Activated CD8-positive, alpha-beta T cell treated with anti-CD3 and anti-CD28 coated beads for 36 hours (primary cell): ENCODE results near the gene URI1. TPM values are rescaled to one million over a fixed set of nuclear protein-coding genes. Genes with fewer than 3 reads are reported as not detected.

Experiments used
- ATAC-seq: fragments of 200-7000 bp; cut with Tn5 transposase; one replicate; pipeline ENCODE4 v1.10.0; 2021; ENCODE audit warnings: mild to moderate bottlenecking, moderate library complexity
- CTCF ChIA-PET: fragments of 350-600 bp; sonication (Branson Sonifier 250); formaldehyde crosslinking; loops from one replicate; lab custom pipeline; 2021; ENCODE audit warnings: antibody characterized with exemption; lab: Charles Lee
- POLR2A ChIA-PET: fragments of 350-600 bp; sonication (Branson Sonifier 250); formaldehyde crosslinking; loops from one replicate; lab custom pipeline; 2021; ENCODE audit warnings: antibody characterized with exemption; lab: Charles Lee
- DNase-seq: peaks from one replicate; pipeline ENCODE4 v3.0.0-alpha.2; 2020
- H3K27ac Mint-ChIP-seq: one replicate; pipeline ENCODE4 v1.8.0; 2021; ENCODE audit warnings: mild to moderate bottlenecking, mixed read lengths
- H3K27me3 Mint-ChIP-seq: one replicate; pipeline ENCODE4 v1.8.0; 2021; ENCODE audit warnings: mixed read lengths
- H3K36me3 Mint-ChIP-seq: one replicate; pipeline ENCODE4 v1.8.0; 2021; ENCODE audit warnings: low read depth, mixed read lengths
- H3K4me1 Mint-ChIP-seq: one replicate; pipeline ENCODE4 v1.8.0; 2021; ENCODE audit warnings: low read depth, mixed read lengths
- H3K4me3 Mint-ChIP-seq: one replicate; pipeline ENCODE4 v1.8.0; 2021; ENCODE audit warnings: mild to moderate bottlenecking, moderate library complexity, mixed read lengths
- H3K9me3 Mint-ChIP-seq: one replicate; pipeline ENCODE4 v1.8.0; 2021; ENCODE audit warnings: mixed read lengths
- intact Hi-C: fragments of 100-400 bp; cut with micrococcal nuclease; formaldehyde crosslinking; loops from one replicate; pipeline ENCODE4 v1.10.0; 2022
- total RNA-seq, 2 experiments: library from RNA; stranded (reverse); gene quantifications; one replicate each; pipeline ENCODE4 v1.2.3, GENCODE V29; 2021
- TF ChIP-seq, protein P1 (sequence below): fragments of 200-600 bp; IDR thresholded peaks from one replicate; pipeline ENCODE4 v1.8.0; 2022; ENCODE audit warnings: antibody characterized with exemption, mild to moderate bottlenecking

URI1 gene, protein sequence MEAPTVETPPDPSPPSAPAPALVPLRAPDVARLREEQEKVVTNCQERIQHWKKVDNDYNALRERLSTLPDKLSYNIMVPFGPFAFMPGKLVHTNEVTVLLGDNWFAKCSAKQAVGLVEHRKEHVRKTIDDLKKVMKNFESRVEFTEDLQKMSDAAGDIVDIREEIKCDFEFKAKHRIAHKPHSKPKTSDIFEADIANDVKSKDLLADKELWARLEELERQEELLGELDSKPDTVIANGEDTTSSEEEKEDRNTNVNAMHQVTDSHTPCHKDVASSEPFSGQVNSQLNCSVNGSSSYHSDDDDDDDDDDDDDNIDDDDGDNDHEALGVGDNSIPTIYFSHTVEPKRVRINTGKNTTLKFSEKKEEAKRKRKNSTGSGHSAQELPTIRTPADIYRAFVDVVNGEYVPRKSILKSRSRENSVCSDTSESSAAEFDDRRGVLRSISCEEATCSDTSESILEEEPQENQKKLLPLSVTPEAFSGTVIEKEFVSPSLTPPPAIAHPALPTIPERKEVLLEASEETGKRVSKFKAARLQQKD
- total RNA-seq: 10 to 100 TPM; 65.5 to 71.1 TPM

DNA sequence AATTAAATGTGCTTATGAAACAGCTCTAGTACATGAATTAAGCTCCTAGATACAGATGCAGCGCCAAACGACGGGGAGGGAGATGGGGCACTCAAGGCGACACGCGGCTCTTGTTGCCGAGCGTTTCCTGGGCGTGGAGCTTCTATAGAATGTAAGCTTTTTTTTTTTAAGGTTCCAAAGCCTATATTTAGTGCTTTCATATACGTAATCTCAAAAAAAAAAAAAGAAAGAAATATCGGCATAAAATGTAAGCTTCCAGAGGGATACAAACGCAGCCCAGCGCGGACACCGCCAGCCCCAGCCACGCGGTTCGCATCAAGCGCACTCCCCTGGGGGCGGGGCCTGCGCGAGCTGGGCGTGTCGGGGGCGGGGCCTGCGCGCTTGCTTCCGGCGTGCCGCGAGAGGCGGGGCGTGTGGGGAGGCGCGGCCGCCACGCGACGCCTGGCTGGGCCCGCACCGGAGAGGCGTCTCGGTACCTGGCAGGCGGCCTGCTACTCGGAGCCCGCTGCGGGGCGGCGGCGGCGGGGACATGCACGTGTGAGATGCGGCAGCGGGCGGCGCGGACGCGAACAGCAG is at the start of gene URI1:
URI1 (plus strand) TSS at position 412 of the 576 bp plus-strand sequence. CDS start 309 bp downstream, outside the sequence.
- no peaks in the 10 kb centered on the region for H3K27me3 Mint-ChIP-seq

DNA sequence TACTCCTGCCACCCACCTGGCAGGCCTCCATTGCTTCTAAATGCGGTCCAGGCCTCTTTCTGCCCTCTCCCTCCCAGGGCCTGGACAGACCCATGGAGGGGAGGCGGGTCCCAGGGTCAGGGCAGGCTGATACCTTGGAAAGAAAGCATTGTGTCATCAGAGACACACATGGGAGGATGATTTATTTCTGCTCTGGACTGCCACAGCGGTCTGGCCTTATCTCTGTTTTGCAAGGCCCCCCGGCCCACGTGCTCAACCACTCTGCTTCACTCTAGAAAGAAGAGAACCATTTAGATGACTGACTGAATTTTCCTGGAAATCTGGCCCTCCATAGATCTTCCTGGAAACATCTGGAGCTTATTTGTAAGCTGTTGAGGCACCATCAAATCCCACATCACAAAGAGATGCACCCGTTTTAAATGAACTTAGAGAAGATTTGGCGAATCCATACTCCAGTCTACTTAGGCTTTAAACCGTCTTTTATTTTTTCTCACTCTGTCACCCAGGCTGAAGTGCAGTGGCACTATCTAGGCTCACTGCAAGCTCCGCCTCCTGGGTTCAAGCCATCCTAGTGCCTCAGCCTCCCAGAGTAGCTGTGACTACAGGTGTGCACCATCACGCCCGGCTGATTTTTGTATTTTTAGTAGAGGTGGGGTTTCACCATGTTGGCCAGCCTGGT is 48.3 kb upstream of the URI1 start:
- TF ChIP-seq, protein P1, sequence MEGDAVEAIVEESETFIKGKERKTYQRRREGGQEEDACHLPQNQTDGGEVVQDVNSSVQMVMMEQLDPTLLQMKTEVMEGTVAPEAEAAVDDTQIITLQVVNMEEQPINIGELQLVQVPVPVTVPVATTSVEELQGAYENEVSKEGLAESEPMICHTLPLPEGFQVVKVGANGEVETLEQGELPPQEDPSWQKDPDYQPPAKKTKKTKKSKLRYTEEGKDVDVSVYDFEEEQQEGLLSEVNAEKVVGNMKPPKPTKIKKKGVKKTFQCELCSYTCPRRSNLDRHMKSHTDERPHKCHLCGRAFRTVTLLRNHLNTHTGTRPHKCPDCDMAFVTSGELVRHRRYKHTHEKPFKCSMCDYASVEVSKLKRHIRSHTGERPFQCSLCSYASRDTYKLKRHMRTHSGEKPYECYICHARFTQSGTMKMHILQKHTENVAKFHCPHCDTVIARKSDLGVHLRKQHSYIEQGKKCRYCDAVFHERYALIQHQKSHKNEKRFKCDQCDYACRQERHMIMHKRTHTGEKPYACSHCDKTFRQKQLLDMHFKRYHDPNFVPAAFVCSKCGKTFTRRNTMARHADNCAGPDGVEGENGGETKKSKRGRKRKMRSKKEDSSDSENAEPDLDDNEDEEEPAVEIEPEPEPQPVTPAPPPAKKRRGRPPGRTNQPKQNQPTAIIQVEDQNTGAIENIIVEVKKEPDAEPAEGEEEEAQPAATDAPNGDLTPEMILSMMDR: no peak
- no peaks in the 10 kb centered on the region for H3K4me1 Mint-ChIP-seq
- no peaks in the 10 kb centered on the region for H3K9me3 Mint-ChIP-seq
- no peak overlapping the region for H3K27ac Mint-ChIP-seq
- no peaks in the 10 kb centered on the region for H3K36me3 Mint-ChIP-seq
- no peak for ATAC-seq
- H3K27me3 Mint-ChIP-seq: peaks cover 1% of the 10 kb centered on the region
- no peak for DNase-seq
- ChIA-PET CTCF (no interaction called here), POLR2A (no interaction called here)
- intact Hi-C loops: no loop called here
- no peak overlapping the region for H3K4me3 Mint-ChIP-seq

More for the DNA sequence above, at the start of gene URI1:
- ChIA-PET POLR2A (interaction anchor here (0.6 to 1.9 kb wide), 5 partner anchors 16 to 226 kb away, joined by 3 to 5 read pairs (median 3); no protein-coding TSS in a partner anchor), CTCF (interaction anchor here (0.8 to 1.2 kb wide), 5 partner anchors 25 to 226 kb away, joined by 3 to 4 read pairs (median 3); no protein-coding TSS in a partner anchor)
- Mint-ChIP-seq H3K9me3 (peaks cover 5% of the 10 kb centered on the region), H3K27ac (peak within 1 kb of the TSS; percentile 96), H3K36me3 (peaks cover 20% of the 10 kb centered on the region), H3K4me1 (peaks cover 36% of the 10 kb centered on the region), H3K4me3 (peak within 1 kb of the TSS; percentile 96)
- TF ChIP-seq, protein P1: no peak
- intact Hi-C loops: no loop called here
- ATAC-seq (peak; percentile 92), DNase-seq (peak; percentile 93)

DNA sequence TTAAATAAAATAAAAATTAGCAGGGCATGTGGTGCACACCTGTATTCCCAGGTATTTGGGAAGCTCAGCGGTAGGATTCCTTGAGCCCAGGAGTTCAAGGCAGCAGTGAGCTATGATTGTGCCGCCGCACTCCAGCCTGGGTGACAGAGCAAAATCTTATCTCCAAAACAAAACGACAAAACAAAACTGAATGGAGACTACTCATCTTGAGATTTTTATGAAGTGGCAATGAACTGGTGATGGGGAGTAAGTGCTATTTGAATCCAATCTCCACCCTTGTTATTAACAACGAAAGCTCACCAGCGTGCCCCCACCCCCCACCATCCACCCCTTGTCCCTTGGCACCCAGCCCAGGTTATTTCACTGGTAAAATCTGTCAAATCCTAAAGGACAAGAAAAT is 45.2 kb upstream of the URI1 start:
- peaks cover 1% of the 10 kb centered on the region for H3K27me3 Mint-ChIP-seq
- no peaks in the 10 kb centered on the region for H3K36me3 Mint-ChIP-seq
- POLR2A ChIA-PET: interaction anchor here (0.6 kb wide), 2 partner anchors 51 to 119 kb away, joined by 3 read pairs; no protein-coding TSS in a partner anchor
- CTCF ChIA-PET: interaction anchor here (1.3 to 1.9 kb wide), 2 partner anchors 25 to 133 kb away, joined by 3 to 5 read pairs; no protein-coding TSS in a partner anchor
- no peak for DNase-seq
- no peak for ATAC-seq
- H3K4me1 Mint-ChIP-seq: no peaks in the 10 kb centered on the region
- H3K27ac Mint-ChIP-seq: no peak overlapping the region
- TF ChIP-seq, protein P1: no peak
- intact Hi-C loops: no loop called here
- no peak overlapping the region for H3K4me3 Mint-ChIP-seq
- H3K9me3 Mint-ChIP-seq: no peaks in the 10 kb centered on the region

DNA sequence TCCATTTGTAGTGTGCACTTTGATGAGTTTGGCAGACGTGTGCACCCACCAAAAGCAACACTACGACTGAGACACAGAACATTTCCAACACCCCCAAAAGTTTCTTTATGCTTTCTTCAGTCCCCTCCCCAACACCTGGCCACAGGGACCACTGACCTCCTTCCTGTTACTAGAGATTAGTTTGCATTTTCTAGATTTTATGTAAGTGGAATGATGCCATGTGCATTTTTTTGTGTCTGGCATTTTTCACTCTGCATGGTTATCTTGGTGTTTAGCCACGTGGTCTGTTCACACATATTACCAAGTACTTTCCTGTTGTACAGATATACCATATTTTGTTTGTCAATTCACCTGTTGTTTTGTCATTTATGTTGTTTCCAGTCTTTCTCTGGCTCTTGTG is 44.6 kb upstream of the URI1 start:
- Mint-ChIP-seq H3K9me3 (no peaks in the 10 kb centered on the region), H3K27ac (no peak overlapping the region), H3K4me3 (no peak overlapping the region), H3K27me3 (peaks cover 1% of the 10 kb centered on the region), H3K4me1 (no peaks in the 10 kb centered on the region), H3K36me3 (no peaks in the 10 kb centered on the region)
- intact Hi-C loops: no loop called here
- TF ChIP-seq, protein P1: no peak
- POLR2A ChIA-PET: interaction anchor here (0.6 kb wide), 1 partner anchor 52 kb away, joined by 3 read pairs; no protein-coding TSS in a partner anchor
- ATAC-seq (no peak), DNase-seq (no peak)
- CTCF ChIA-PET: interaction anchor here (1.3 kb wide), 1 partner anchor 133 kb away, joined by 3 read pairs; no protein-coding TSS in a partner anchor
